ENCODE results near the gene DTX2. TPM values are rescaled to one million over a fixed set of nuclear protein-coding genes. Genes with fewer than 3 reads are reported as not detected.
"Not testable (repeated sequence)": the region's sequence is repeated elsewhere in the genome, so short reads cannot be mapped to it uniquely, and the experiment has no call there.

The DTX2 gene
- total RNA-seq, 1 experiment from 2014 or later: 11.5 TPM

- not testable (repeated sequence) for H3K27me3 ChIP-seq, DNase-seq
Measured at GRCh38 chr7:76471556-76472221, 10.2 kb downstream of the DTX2 start.

GRCh38 chr7:76473097-76473496 is 11.6 kb downstream of the DTX2 start:
- not testable (repeated sequence) for H3K36me3 ChIP-seq; H3K9me3 ChIP-seq (replicated peaks); H3K27ac ChIP-seq; H3K27me3 ChIP-seq; DNase-seq; H3K4me3 ChIP-seq; H3K4me1 ChIP-seq

More at GRCh38 chr7:76471556-76472221, 10.2 kb downstream of the DTX2 start:
- not testable (repeated sequence) for H3K4me1 ChIP-seq; H3K36me3 ChIP-seq; H3K27ac ChIP-seq; H3K9me3 ChIP-seq (replicated peaks); H3K4me3 ChIP-seq

DNA sequence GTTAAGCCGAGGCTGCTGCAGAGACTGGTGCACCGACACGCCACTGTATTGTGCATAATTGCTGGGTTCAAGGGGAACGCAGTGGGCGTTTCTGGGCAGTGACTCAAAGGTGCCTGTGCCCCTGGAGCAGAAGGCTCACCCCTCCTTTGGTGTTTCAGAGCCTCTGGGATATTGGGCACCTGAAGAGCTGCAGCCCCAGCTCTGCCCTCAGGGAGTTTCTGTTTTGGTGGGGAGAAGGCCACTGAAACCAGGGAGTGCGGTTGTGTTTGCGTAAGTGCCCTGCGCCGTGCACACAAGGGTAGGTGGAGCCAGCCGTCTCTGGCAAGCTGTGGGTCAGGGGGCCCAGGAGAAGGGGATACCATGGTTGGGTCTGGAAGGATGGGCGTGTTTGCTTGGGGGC is 14.8 kb downstream of the DTX2 start:
- H3K9me3 ChIP-seq (replicated peaks); H3K4me3 ChIP-seq; H3K27ac ChIP-seq; H3K27me3 ChIP-seq; DNase-seq; H3K36me3 ChIP-seq; H3K4me1 ChIP-seq: not testable (repeated sequence)

- not testable (repeated sequence) for H3K27me3 ChIP-seq, H3K4me3 ChIP-seq
Measured at GRCh38 chr7:76476742-76477474, 15.4 kb downstream of the DTX2 start.

DNA sequence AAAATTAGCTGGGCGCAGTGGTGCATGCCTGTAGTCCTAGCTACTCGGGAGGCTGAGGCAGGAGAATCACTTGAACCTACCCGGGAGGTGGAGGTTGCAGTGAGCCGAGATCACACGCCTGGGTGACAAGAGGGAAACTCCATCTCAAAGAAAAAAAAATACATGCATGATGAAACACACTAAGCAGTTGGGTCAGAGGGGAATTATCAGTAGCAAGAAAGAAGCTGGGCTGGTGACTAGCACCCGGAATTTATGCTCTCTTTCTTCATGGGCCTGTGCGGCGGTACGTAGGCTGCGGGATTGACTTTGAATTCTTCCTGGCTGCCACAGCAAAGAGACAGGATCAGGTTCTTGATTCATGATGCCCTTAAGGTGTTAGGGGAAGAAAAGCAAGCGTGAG is 18.1 kb downstream of the DTX2 start:
- H3K27ac ChIP-seq; H3K36me3 ChIP-seq; H3K4me1 ChIP-seq; H3K27me3 ChIP-seq; DNase-seq; H3K4me3 ChIP-seq; H3K9me3 ChIP-seq (replicated peaks): not testable (repeated sequence)

More at GRCh38 chr7:76476742-76477474, 15.4 kb downstream of the DTX2 start:
- not testable (repeated sequence) for DNase-seq; H3K4me1 ChIP-seq; H3K9me3 ChIP-seq (replicated peaks); H3K27ac ChIP-seq; H3K36me3 ChIP-seq

GRCh38 chr7:76480403-76481253 is 19.1 kb downstream of the DTX2 start:
- not testable (repeated sequence) for DNase-seq; H3K27me3 ChIP-seq; H3K27ac ChIP-seq; H3K4me3 ChIP-seq; H3K4me1 ChIP-seq; H3K36me3 ChIP-seq; H3K9me3 ChIP-seq (replicated peaks)

DNA sequence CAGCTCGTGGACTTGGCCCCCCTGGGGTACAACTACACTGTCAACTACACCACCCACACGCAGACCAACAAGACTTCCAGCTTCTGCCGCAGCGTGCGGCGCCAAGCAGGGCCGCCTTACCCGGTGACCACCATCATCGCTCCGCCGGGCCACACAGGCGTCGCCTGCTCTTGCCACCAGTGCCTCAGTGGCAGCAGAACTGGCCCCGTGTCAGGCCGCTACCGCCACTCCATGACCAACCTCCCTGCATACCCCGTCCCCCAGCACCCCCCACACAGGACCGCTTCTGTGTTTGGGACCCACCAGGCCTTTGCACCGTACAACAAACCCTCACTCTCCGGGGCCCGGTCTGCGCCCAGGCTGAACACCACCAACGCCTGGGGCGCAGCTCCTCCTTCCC is 21.2 kb downstream of the DTX2 start:
- H3K27me3 ChIP-seq; H3K9me3 ChIP-seq (replicated peaks); H3K36me3 ChIP-seq; DNase-seq; H3K4me3 ChIP-seq; H3K4me1 ChIP-seq; H3K27ac ChIP-seq: not testable (repeated sequence)

DNA sequence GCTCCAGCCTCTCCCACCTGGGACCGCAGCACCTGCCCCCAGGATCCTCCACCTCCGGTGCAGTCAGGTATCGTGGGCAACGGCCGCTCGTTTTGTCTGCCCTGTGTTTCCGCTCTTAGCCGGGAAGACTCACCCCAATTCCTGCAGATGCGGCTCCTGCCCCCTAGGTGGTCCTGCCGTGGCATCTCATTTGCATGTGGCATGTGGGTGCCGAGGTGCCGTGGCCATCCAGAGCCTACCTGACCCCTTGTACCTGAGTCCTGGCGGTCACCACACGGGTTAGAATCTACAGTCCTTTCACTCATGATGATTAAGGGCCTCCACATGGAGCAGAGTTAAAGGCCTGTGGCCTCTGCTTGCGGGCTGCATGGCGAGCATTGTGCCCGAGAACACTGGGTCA is 21.6 kb downstream of the DTX2 start:
- not testable (repeated sequence) for H3K36me3 ChIP-seq; DNase-seq; H3K4me1 ChIP-seq; H3K9me3 ChIP-seq (replicated peaks); H3K27ac ChIP-seq; H3K27me3 ChIP-seq; H3K4me3 ChIP-seq

DNA sequence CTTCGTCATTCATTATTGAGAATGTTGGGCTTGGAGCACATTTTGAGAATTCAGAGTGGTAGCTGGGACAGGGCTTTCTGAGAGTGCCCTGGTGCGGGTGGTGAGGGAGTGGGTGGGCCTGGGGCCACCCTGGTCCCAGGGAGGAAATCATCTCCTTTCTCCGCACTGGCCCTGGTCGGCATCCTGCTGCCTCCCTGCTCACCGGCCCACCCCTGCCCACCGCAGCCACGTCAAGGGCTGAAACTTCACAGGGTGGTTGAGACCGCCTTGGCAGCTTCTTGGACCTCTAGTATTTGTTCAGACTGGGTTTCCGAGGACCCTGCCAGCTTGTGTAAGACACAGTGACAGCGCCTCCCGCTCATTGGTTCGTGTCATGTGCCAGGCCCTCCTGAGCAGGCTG is 22.9 kb downstream of the DTX2 start:
- H3K4me3 ChIP-seq; H3K9me3 ChIP-seq (replicated peaks); H3K27me3 ChIP-seq; H3K4me1 ChIP-seq; H3K27ac ChIP-seq; H3K36me3 ChIP-seq; DNase-seq: not testable (repeated sequence)

- not testable (repeated sequence) for H3K36me3 ChIP-seq; H3K4me3 ChIP-seq; DNase-seq; H3K9me3 ChIP-seq (replicated peaks); H3K27ac ChIP-seq; H3K4me1 ChIP-seq; H3K27me3 ChIP-seq
Measured at GRCh38 chr7:76485822-76486610, 24.5 kb downstream of the DTX2 start.

- DNase-seq: peak in 1 of 2 experiments; percentile 65
Measured at GRCh38 chr7:76486618-76487017, 25.1 kb downstream of the DTX2 start.

GRCh38 chr7:76487969-76488368 is 26.5 kb downstream of the DTX2 start:
- not testable (repeated sequence) for H3K4me1 ChIP-seq; H3K27ac ChIP-seq; H3K9me3 ChIP-seq (replicated peaks); H3K27me3 ChIP-seq; H3K36me3 ChIP-seq; DNase-seq; H3K4me3 ChIP-seq

More at GRCh38 chr7:76486618-76487017, 25.1 kb downstream of the DTX2 start:
- H3K4me1 ChIP-seq; H3K9me3 ChIP-seq (replicated peaks); H3K27me3 ChIP-seq; H3K36me3 ChIP-seq; H3K4me3 ChIP-seq: not testable (repeated sequence)
- peak overlapping the region; percentile 45; the same call in 1 of the 2 replicates for H3K27ac ChIP-seq

DNA sequence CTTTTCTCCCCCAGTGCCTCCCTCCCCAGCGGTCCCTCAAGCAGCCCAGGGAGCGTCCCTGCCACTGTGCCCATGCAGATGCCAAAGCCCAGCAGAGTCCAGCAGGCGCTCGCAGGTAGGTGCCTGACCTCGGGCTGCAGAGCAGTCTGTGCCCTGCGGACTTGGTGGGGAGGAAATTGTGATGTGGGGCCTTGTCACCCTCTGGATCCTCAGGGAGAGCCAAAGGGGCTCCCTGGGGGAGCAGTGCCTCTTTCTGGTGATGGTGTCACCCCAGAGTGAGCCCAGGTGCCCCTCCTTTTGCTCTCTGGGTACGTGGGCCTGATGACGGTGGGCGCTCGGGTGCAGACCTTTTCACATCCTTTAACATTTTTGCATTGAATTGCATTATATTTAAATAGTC is 30.6 kb downstream of the DTX2 start:
- not testable (repeated sequence) for DNase-seq; H3K4me1 ChIP-seq; H3K36me3 ChIP-seq; H3K27me3 ChIP-seq; H3K4me3 ChIP-seq; H3K27ac ChIP-seq; H3K9me3 ChIP-seq (replicated peaks)

GRCh38 chr7:76495717-76496116 is 34.2 kb downstream of the DTX2 start:
- not testable (repeated sequence) for H3K4me1 ChIP-seq; H3K4me3 ChIP-seq; H3K36me3 ChIP-seq; H3K27me3 ChIP-seq; DNase-seq; H3K9me3 ChIP-seq (replicated peaks); H3K27ac ChIP-seq
